Stomach (tissue), 4 donors: ENCODE results near the gene SELL.

Experiments used
- CTCF ChIP-seq, 7 experiments: fragments of 450-650 bp in 4 of 7; fragments of 200-600 bp in 3 of 7; sonication (generic) in 3 of 7; IDR thresholded peaks; one replicate each; pipeline ENCODE4 v1.5.1; 2016 to 2019; ENCODE audit warnings: antibody characterized with exemption in 7 of 7, control low read depth in 2 of 7, mild to moderate bottlenecking in 1 of 7
- POLR2A ChIP-seq, 4 donors: fragments of 450-650 bp; IDR thresholded peaks; one replicate each; pipeline ENCODE4 v1.6.1; 2016; ENCODE audit warnings: antibody characterized with exemption in 4 of 4, control low read depth in 2 of 4, mild to moderate bottlenecking in 1 of 4, moderate library complexity in 1 of 4

- TF ChIP-seq CTCF (IDR thresholded peaks at IDR 0.05) (no peak), POLR2A (IDR thresholded peaks at IDR 0.05) (no peak)
Measured at GRCh38 chr1:169704797-169705196, 6.6 kb downstream of the SELL start.
